ENCODE results near the gene TUBGCP3. TPM values are rescaled to one million over a fixed set of nuclear protein-coding genes. Genes with fewer than 3 reads are reported as not detected.

The TUBGCP3 gene
- total RNA-seq, 1 experiment from 2014 or later = 47.4 TPM

- intact Hi-C loops (cut with micrococcal nuclease; ENCODE audit: unreplicated experiment) = no loop called here
- BruUV-seq (replicated peaks) = no TSS peak
- Histone ChIP-seq H3K9me3 (ENCODE audit: insufficient read depth, low read depth) (no peaks in the 10 kb centered on the region), H3K4me1 (replicated peaks; ENCODE audit: insufficient read depth) (no peaks in the 10 kb centered on the region), H3K4me2 (no peak overlapping the region), H3K36me3 (ENCODE audit: low read depth) (no peaks in the 10 kb centered on the region), H4K20me1 (ENCODE audit: insufficient read depth) (no peaks in the 10 kb centered on the region), H3F3A (ENCODE audit: insufficient read depth, low read depth) (no peaks in the 10 kb centered on the region), H2AFZ (no peak overlapping the region), H3K27me3 (ENCODE audit: insufficient read depth, low read depth) (peaks cover 27% of the 10 kb centered on the region), H3K27ac (no peak overlapping the region), H3K79me2 (ENCODE audit: low read depth) (no peaks in the 10 kb centered on the region), H3K4me3 (no peak overlapping the region), H3K9me2 (ENCODE audit: insufficient read depth) (no peaks in the 10 kb centered on the region)
- no peak for DNase-seq
- CTCF ChIA-PET = no interaction called here
- POLR2A ChIA-PET (ENCODE audit: unreplicated experiment) = no interaction called here
- no peak for TF ChIP-seq CTCF (conservative IDR thresholded peaks at IDR 0.05)
These were observed 125.5 kb downstream of the TUBGCP3 start for GRCh38 chr13:112462408-112462807.

- Histone ChIP-seq H3K79me2 (ENCODE audit: low read depth) (no peaks in the 10 kb centered on the region), H3K4me3 (no peak overlapping the region), H3K27me3 (ENCODE audit: insufficient read depth, low read depth) (peaks cover 76% of the 10 kb centered on the region), H3K27ac (no peak overlapping the region), H4K20me1 (ENCODE audit: insufficient read depth) (0 out of 2 replicates have a peak, but pooled peaks cover 3% of the 10 kb centered on the region), H3K9me2 (ENCODE audit: insufficient read depth) (no peaks in the 10 kb centered on the region), H3K4me1 (replicated peaks; ENCODE audit: insufficient read depth) (no peaks in the 10 kb centered on the region), H3K9me3 (ENCODE audit: insufficient read depth, low read depth) (no peaks in the 10 kb centered on the region), H3K36me3 (ENCODE audit: low read depth) (no peaks in the 10 kb centered on the region), H3F3A (ENCODE audit: insufficient read depth, low read depth) (no peaks in the 10 kb centered on the region), H3K4me2 (no peak overlapping the region), H2AFZ (no peak overlapping the region)
- CTCF ChIA-PET = no interaction called here
- no peak for DNase-seq
- POLR2A ChIA-PET (ENCODE audit: unreplicated experiment) = no interaction called here
- intact Hi-C loops (cut with micrococcal nuclease; ENCODE audit: unreplicated experiment) = no loop called here
- BruUV-seq (replicated peaks) = no TSS peak
- no peak for TF ChIP-seq CTCF (conservative IDR thresholded peaks at IDR 0.05)
- no peak for TF ChIP-seq EZH2 (IDR thresholded peaks at IDR 0.05; ENCODE audit: low read depth)
These were observed 130.5 kb downstream of the TUBGCP3 start for GRCh38 chr13:112457485-112457884.

DNA sequence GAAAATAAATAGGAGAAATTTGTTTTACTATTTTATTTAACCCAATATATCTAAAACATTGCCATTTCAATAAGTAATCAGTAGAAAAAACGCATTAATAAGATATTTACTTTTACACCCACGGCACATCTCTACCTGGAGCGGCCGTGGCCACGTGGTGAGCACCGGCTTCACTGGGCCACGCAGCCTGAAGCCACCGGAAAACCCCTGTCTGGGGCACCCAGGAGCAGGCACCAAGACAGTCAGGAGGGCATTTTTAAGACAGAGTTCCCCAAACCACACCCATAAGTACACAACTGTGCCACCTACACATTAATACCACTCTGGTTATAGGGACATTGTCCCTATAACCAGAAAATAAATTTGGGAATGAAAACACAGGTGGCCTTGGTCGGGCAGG, 130.9 kb downstream of the TUBGCP3 start:
- no peak for DNase-seq
- peaks cover 80% of the 10 kb centered on the region for H3K27me3 ChIP-seq (ENCODE audit: insufficient read depth, low read depth)
- no peak overlapping the region for H3K27ac ChIP-seq
- H3F3A ChIP-seq (ENCODE audit: insufficient read depth, low read depth) = no peaks in the 10 kb centered on the region
- no peaks in the 10 kb centered on the region for H3K79me2 ChIP-seq (ENCODE audit: low read depth)
- intact Hi-C loops (cut with micrococcal nuclease; ENCODE audit: unreplicated experiment) = no loop called here
- BruUV-seq (replicated peaks) = no TSS peak
- CTCF ChIA-PET = no interaction called here
- no peaks in the 10 kb centered on the region for H3K36me3 ChIP-seq (ENCODE audit: low read depth)
- H2AFZ ChIP-seq = no peak overlapping the region
- H4K20me1 ChIP-seq (ENCODE audit: insufficient read depth) = 0 out of 2 replicates have a peak, but pooled peaks cover 3% of the 10 kb centered on the region
- no peak overlapping the region for H3K4me3 ChIP-seq
- TF ChIP-seq CTCF (conservative IDR thresholded peaks at IDR 0.05) (no peak), EZH2 (IDR thresholded peaks at IDR 0.05; ENCODE audit: low read depth) (no peak)
- POLR2A ChIA-PET (ENCODE audit: unreplicated experiment) = no interaction called here
- no peaks in the 10 kb centered on the region for H3K4me1 ChIP-seq (replicated peaks; ENCODE audit: insufficient read depth)
- no peak overlapping the region for H3K4me2 ChIP-seq
- H3K9me3 ChIP-seq (ENCODE audit: insufficient read depth, low read depth) = no peaks in the 10 kb centered on the region
- no peaks in the 10 kb centered on the region for H3K9me2 ChIP-seq (ENCODE audit: insufficient read depth)

Measured in PC-9 (cell line).